NCI-H2081 treated with DMSO at 0.1 percent for 48 hours (cell line): ENCODE data around the gene LRRC8B.
"Not testable (repeated sequence)": the region's sequence is repeated elsewhere in the genome, so short reads cannot be mapped to it uniquely, and the experiment has no call there.

Experiments
- DNase-seq: peaks from one replicate; lab custom pipeline; 2025; lab: John Stamatoyannopoulos, UW

Gene LRRC8B

DNA sequence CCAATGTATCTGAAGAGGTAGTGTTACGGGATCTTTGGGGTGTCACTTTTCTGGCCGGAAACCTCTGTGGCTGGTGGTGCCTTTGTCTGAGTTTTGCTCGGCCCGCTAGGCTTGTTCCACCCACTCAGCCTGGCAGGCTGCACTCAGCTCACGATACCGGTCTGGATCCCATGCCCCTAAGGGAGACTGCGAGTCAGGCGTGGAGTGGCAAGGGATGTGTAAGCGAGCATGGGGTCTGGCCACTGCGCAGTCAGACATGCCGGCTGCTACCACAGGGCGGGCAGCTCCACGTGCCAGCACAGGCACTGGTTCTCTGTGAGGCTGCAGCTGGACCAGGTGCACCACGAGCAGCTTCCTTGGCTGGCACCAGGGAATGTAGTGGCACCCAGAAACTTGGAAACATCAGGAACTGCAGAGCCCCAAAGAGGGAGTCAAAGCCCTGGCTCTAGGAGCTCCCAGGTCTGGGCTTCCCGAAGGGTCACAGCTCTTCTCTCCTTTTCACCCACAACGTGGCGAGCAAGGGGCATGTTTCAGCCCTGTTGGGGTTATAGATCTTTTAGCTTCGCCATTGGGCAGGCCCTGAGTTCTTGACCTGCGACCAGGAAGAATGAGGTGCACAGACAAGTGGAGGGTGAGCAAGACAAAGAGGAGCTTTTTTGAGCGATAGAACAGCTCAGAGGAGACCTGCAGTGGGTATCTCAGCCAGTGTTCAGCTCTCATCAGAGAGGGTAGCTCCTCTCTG is 84.5 kb downstream of the LRRC8B start:
- DNase-seq, result no peak

DNA sequence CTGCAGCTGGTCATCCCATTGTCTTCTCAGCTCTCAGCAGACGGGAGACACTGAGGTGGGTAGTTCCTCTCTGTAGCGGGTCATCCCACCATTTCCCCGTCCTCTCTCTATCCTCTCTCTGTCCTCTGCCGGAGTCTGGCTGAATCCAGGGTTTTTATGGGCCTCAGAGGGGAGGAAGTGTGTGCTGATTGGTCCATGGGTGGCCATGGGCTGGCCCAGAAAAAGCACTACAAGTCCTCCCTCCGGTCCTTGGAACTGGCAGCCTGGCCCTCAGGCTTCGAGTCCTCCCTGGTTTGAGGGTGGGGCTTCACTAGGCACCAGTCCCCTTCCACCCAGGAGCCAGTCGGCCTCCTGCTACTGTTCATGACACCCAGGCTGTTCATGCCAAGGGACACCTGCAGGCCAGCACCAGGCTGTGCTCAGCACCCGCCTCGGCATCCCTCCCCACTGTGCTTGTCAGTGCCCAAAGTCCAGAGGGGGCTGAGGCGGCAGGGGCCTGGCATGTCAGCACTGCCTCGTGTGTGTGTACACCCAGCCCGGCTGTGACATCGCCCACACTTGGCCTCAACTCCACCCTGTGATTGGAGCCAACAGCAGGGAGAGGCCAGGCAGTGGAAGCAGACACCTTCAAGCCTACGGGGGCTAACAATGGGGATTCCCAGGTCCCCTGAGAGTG is 85.3 kb downstream of the LRRC8B start:
- no peak for DNase-seq

DNA sequence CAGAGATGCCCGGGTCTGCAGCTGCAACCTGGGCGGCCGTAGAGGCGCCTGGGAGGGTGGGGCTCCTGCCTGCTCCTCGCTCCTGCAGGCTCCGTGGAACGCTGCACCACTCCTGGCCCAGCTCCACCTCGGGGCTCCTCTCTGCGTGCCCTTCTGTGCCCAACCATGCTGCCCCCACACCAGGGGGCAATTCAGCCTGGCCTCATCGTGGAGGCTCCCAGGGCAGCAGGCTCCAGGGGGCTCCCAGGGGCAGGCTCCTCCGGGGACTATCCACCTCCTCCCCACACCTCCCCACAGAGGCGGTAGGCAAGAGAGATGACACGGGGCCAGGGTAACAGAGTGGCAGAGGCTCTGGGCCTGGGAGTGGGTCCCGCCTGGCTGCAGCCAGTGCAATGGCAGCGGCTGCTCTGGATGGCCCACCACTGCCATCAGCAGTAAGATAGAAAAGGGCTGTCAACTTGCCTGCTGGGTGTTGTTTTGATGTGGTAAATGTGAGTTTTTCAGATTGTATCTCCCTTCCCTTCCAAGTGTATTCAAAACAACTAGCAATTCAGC is 85.9 kb downstream of the LRRC8B start:
- DNase-seq, result no peak

DNA sequence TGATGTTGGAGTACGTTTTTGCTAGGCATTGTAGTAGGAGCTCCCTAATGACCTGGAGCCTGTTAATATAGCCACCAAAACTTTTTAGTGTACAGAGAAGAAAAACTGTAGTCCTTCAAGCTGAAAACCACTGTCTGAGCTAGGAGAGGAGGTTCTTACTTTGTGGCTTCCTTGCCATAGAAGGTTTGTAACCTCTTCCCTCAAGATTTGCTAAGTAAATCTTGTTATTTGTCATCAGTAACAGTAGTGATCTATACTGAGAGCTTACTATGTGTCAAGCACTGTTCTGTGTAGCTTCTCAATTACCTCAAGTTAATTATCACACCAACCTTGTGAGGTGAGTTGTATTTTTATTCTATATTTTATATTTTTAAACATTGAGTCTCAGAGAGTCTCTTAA is 87.1 kb downstream of the LRRC8B start:
- DNase-seq, result no peak

DNA sequence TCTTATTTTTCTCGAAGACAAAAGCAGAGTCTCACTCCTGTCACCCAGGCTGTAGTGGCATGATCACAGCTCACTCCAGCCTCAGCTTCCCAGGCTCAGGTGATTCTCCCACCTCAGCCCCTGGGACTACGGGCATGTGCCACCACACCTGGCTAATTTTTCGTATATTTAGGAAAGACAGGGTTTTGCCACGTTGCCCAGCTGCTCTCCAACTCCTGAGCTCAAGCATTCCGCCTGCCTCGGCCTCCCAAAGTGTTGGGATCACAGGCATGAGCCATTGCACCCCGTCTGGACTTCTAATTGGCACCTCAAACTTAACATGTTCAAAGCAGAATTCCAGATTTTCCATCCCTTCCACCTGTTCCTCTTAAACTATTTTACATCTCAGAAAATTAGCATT is 89.3 kb downstream of the LRRC8B start:
- no peak for DNase-seq

DNA sequence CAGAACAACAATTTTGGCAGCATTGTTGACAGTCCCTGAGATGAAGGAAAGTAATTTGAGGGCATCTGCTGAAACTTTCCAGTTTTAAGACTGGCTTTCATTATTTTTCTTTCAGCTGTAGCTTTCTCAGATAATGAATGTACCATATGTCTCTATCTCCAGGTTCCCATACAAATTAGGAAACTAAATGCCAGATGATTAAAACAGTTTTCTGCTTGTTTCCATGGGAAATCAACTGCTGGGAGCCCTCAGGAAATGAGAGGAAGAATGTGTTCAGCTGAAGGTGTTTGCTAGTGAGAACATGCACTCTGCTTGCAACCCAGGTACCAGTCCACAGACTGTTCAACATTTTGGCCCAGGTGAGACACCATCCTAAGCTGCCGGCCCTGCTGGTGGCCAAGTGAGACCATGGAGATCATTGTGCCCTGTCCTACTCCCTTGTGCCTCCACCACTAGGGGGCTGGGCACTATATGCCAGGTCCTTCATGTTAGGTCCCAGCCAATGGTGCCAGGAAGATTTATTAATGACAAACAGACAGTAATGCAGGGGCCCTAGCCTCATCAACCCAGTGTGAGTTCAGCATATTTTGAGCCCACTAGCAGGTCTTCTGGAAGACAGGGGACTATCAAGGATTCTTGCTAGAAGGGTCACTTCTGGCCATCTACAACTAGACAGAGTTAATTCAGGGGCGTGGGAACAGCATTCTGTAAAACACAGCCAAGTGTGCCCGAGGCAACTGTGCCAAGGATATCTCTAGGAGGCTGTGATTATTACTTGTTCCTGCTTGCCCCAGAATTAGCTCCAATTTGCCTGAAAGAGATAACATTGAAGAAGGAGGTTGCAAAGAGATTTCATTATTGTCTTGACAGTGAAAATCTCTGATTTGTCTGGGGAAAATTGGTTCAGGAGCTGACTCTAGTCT is 91.3 kb downstream of the LRRC8B start:
- DNase-seq, result no peak

DNA sequence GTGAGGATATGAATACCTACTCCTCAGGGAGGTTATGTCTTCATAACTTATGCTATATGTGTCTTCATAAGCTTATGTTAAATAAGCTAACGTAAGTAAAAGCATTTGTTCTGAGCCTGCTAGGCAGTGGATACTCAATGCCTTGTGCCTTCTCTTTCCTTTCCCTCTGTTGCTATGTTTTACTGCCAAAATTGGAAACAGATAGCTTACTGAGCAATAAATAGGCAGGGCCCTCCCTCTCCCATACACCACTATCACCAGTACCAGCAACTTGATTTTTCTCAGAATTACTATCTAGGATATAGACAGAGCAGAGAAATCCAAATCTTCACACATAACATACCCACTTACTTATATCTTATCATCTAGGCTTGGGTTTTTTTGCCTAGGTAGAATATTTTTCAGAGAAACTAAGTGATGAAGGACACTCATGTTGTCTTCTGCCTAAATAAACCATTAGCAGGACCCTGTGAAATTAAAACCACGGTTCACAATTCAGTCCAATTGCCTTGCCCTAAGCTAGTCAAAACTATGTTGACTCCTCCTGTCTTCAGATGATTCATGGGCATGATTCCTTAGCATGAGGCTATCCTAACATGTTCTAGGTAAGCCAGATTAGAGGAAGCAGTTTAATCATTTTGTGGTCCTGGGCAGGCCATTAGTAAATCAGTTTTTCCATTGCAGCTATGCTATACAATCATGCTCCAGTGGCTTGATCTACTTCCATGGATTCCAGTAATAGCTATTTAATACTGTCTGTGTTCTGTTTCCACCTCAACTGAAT is 92.4 kb downstream of the LRRC8B start:
- DNase-seq, result no peak

DNA sequence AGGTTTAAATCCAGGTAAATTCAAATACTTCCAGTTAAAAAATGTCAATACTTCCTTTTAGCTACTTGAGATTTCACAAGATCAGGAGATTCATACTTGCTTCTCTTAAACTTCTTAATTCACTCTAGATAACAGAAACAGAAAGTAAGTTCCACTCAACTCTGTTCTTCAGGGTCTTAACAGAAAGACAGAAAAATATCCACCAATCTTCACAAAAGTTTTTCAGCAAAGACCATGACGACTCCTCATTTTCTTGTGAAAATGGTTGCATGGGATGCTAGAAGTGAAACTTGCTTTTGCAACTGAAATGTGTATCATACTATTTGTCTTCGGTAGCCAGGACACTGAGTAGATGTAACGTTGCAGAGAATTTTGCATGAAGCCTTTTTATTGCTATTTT is 96.0 kb downstream of the LRRC8B start:
- DNase-seq, result no peak

DNA sequence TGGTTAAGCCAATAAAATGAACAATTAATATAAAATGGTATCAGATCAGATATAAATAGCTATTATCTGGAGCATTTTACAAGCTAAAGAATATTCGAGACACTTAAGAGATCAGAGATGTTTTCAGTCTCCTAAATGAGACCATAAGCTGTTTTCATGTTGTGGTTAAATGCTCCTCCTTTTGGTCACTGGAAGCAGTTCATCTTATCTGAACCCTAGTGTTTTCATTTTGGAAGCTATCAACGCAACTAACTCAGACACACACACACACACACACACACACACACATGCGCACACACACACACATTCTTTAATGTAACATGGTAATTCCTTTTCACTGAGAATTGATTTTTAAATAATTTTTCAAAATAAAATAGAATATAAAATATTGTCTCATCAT is 98.3 kb downstream of the LRRC8B start:
- DNase-seq, result no peak

DNA sequence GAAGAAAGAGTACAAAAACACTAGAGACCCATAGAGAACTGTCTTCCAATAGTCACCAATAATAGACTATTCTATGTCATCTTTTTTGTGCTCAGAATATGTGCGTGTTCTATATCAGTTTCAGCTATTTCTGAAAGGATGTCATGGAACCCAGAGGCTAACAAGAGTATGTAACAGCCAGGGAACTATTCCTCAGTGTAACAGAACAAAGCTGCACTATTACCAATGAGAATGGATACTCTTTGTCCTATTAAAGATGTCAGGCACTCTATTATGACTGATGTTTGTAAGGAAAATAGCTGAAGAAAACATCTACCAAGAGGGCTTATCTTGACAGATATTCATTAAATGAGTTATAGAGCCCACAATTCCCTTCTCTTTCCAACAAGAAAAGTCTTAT is 99.7 kb downstream of the LRRC8B start:
- DNase-seq, result no peak

DNA sequence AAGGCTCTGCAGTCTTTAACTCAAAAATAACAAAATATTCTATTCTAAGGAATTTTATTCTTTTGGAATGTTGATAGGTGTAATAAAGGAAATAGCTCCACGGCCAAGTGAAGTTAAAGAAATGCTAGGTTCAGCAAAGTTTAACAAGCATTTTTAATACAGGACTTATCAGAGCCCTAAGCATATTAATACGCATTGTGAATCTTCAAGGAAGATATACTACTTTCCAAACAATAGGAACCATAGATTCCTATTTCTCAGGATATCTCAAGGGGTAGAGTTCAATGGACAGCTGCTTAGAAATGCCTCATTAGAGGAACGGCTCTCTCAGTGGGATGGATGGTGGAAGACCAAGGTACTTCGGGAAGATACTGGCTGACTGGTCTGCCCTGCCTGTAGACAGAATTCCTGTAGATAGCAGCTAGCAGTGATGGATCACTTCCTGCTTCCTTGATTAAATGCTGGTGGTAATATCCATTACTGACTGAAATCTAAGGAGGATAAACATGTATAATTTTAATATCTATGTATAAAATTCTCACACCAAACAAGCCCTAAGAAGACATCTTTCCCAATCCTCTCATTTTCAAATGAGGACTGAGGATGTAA is 100.2 kb downstream of the LRRC8B start:
- no peak for DNase-seq

DNA sequence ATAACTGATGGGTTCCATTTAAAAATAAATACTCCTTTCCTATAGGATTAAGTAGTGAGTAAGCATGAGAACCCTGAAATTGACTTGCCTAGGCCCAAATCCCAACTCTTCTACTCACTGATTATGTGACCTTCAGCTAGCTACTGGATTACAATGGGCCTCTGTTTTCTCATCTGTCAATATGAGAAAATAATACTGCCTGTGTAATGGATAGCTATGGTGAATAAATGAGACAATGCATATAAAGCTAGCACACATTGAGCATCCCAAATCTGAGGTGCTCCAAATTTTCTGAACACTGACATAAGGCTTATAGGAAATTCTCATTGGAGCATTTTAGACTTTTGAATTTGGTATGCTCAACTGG is 103.0 kb downstream of the LRRC8B start:
- DNase-seq, result no peak

DNA sequence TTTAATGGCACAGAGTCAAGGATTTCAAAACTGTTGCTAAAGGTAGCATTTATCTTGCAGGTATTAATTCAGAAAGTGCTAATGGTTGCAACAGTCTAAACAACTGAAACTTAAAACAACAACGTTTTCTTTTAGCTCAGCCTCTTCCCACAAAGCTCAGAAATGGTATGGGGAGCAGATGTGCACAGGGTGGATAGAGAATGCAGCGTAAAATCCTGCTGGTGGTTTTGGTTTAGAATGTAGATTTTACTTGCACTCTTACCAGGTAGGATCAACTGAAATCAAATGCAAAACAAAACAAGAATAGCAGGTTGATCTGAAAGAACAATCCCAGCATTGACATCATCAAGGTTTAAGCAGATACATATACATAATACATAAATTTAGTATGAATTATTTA is 104.5 kb downstream of the LRRC8B start:
- no peak for DNase-seq

DNA sequence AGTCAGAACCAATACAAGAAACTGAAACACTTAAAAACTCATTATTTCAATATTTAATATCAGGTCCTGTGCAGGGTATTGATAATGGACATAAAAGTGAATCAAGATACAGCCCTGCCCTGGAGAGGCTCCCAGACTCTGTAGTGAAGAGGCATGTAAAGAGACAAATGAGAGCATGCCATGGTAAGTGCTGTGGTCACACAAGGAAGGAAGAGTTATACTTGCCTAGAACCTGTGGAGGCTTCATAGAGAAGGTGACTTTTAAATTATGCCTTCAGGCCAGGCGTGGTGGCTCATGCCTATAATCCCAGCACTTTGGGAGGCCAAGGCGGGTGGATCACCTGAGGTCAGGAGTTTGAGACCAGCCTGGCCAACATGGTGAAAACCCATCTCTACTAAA is 105.0 kb downstream of the LRRC8B start:
- DNase-seq, result not testable (repeated sequence)

DNA sequence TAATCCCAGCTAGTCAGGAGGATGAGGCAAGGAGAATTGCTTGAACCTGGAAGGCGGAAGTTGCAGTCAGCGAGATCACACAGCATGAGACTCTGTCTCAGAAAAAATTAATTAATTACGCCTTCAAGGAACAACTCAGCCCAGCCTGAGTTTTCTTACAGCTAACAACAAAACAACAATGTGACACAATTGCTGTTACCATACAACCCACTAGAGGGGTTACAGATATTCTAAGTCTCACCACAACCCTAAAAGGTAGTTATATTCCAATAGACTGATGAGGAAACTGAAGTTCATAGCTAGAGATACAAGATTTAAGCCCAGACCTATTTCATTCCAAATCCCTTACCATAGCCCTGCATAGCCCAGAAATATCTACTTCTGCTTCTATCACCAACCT is 105.4 kb downstream of the LRRC8B start:
- DNase-seq, result no peak

DNA sequence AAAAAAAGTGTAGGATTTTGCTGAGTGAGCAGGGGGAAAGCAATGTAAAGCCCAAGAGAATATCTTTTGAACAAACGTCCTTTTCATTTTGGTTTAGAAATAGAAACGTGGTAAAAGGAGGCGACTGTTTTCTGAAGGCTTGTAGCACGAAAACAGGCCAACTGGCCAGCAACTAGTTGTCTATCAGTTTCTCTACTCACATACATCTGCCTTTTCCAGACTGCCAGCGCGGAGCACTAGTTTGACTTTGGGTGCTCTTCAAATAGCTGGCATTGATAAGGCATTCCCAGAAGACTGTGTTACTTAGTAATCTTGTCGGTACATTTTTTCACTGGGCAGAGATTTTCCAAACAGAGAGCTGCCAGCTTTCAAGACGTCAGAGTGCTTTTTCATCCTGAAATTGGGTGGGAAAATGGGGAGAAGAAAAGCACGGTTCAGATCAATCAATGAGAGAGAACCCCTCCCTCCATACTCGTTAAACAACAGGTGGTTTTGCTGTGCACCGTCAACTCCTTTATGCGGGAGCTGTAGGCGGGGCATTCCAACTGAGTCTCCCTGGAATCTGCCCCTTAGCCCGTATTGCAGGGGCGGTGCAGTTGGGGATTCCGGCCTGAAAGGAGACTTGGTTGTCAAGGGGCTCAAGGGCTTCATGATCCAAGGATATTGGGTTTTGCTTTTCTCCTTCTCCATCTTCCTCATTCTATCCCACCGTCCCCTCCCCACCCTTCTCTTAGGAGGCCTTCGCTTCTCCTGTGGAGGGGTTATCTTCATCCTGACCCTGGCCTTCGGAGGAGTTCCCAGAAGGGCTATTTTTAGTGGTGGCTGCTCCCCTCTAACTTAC is 107.4 kb downstream of the LRRC8B start:
- no peak for DNase-seq

DNA sequence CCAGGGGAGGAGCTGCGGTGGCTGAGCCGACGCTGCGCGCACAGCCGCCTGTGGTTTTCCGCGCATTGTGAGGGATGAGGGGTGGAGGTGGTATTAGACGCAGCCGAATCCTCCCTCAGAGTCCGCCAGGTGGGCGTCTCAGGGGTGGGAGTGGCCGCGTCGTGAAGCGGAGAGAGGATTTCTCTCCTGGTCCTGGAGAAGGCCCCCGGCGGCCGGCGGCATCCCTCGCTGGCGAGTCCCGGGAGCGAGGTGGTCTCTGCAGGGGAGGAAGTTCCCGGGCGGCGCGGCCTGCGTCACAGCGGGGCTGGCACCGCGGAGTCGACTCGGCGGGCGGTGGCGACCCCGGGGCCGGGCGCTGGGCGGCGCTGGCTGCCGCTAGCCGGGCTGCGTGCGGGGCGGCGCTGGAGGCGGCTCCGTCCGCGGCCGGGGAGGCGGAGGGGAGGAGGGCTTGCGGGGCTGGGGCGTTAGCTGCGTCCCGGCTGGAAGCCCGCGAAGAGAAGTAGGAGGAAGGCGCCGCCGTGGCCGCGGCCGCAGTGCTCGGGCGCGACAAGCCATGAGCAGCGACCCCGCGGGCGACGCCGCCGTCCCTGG is 108.1 kb downstream of the LRRC8B start, which contains the start of gene LRRC8C:
Gene LRRC8C (plus strand): TSS at position 464 of the 591 bp plus-strand sequence. CDS start 53,354 bp downstream, outside the sequence.
- no peak for DNase-seq

DNA sequence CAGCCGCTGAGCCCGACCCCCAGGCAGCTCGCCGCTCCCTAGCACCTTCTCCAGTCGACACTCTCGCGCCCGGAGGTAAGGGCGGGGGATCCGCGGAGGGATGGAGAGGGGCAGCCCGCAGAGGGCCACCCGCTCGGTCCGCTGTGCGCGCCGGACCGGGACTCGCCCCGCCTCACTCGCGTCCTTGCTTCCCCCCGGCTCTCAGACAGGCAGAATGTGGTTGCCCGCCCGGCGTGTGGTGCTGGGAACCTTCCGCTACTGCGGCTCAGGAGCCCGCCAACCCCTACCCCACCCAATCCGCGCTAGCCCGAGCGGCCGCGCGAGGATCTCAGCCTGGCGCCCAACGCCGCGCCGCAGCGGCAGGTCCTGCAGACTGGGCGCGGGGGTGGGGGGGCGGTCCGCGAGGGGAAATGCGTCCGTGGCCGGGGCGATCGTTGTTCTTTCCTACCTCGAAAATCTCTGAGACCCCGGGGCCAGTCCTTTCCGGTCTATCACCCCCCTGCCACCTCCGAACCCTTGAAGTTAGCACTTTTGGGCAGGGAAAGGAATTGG is 108.7 kb downstream of the LRRC8B start:
- no peak for DNase-seq

DNA sequence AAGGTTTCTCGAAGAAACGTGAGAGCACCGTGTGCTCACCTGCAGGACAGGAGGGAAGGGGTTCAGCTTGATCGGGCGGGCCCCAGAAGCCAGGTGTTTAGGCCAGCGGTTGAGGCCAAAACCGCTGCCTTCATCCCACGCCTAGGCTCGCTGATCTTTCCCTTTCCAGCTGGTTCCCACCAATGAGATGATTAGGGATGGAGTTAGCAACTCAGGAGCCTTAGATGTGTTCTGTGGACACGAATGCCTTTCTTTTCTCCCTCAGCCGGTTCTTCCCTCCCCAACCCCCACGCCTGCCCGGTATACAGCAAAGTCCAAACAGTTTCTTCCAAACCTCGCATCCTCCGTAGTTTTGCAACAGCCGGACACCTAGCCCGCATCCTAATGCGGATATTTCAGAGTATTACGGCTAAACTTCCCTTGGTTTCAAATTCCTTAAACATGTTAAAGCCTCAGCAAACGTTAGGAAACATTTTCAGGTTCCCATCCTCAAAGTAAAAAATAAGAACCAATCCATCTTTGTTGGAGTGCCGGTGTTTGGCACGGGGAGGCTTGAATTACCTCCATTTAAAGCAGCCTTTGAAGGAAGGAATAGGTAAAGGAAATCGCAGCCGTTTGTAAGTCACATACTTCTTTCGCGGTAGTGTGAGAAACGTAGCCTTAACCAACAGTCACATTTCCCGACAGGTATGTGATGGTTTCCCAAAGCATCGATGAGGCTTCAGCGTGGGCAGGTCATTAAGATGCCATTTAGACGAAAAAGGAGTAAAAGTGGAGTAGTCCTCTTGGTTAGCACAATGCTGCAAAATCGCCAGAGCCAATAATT is 109.4 kb downstream of the LRRC8B start:
- DNase-seq, result no peak
